PFSK-1 (cell line): ENCODE data around the gene CNEP1R1.

Source experiments
- POLR2AphosphoS5 ChIP-seq: IDR thresholded peaks from 2 replicates; pipeline ENCODE4 v1.6.1; 2012; ENCODE audit warnings: low read depth, mild to moderate bottlenecking, control low read depth, low read length, moderate library complexity
- REST ChIP-seq, 2 experiments: IDR thresholded peaks; 2 replicates each; pipeline versions ENCODE4 v1.6.1 to v1.8.0; 2011 to 2012; ENCODE audit warnings: low read depth in 2 of 2, low read length in 2 of 2, control low read depth in 1 of 2, inconsistent platforms in 1 of 2, mild to moderate bottlenecking in 1 of 2, moderate library complexity in 1 of 2; ENCODE audit not compliant: insufficient read depth in 1 of 2

GRCh38 chr16:50069060-50069459 is 44.0 kb downstream of the CNEP1R1 start:
- TF ChIP-seq POLR2AphosphoS5 = no peak
- no peak for TF ChIP-seq REST (IDR thresholded peaks at IDR 0.05; ENCODE audit: insufficient read depth in 1 of 2, low read depth in 2 of 2, low read length in 2 of 2)
